GM19043 (cell line): ENCODE results near the gene TAAR8.
"Not testable (repeated sequence)": the region's sequence is repeated elsewhere in the genome, so short reads cannot be mapped to it uniquely, and the experiment has no call there.

Source experiments
- ATAC-seq: cut with Tn5 transposase; IDR thresholded peaks from one replicate; pipeline ENCODE4 v1.9.1; 2021; ENCODE audit warnings: low read depth; ENCODE audit not compliant: unreplicated experiment

The TAAR8 gene

DNA sequence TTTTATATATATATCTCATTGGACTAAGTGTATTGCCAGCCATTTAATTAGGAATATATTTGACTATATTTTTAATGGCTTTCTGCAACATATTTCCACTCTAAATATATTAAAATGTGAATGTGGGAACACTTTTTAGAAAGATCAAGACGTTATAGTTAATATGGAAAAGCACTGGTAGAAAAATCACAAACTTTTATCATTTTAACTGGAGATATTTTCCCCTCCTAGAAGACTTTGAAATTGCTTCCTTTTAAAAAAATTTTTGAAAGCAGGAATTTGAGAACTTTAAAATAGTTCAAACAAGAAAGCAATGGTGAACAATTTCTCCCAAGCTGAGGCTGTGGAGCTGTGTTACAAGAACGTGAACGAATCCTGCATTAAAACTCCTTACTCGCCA is 14.5 kb upstream of the TAAR8 start, which contains the start of gene TAAR9:
TSS of gene TAAR9 (plus strand) at position 301 of the 400 bp plus-strand sequence. CDS start at position 314, 13 bp downstream.
- no peak for ATAC-seq

DNA sequence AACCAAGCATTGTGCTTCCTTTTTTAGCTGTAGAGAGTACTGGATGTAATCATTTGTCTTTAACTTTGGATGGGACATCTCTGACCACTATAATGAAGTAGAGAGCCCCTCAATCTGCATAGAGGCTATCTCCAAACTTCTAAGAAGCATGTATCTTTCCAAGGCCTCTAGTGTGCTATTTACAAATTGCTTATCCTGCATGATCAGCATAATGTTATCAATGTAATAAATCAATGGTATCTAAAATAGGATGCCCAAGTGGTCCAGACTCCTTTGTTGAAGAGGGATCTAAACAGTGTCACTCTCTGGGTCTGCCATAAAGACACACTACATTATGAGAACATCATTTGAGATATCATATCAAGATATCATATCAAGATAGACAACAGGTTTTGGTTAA is 7.6 kb upstream of the TAAR8 start:
- no peak for ATAC-seq

DNA sequence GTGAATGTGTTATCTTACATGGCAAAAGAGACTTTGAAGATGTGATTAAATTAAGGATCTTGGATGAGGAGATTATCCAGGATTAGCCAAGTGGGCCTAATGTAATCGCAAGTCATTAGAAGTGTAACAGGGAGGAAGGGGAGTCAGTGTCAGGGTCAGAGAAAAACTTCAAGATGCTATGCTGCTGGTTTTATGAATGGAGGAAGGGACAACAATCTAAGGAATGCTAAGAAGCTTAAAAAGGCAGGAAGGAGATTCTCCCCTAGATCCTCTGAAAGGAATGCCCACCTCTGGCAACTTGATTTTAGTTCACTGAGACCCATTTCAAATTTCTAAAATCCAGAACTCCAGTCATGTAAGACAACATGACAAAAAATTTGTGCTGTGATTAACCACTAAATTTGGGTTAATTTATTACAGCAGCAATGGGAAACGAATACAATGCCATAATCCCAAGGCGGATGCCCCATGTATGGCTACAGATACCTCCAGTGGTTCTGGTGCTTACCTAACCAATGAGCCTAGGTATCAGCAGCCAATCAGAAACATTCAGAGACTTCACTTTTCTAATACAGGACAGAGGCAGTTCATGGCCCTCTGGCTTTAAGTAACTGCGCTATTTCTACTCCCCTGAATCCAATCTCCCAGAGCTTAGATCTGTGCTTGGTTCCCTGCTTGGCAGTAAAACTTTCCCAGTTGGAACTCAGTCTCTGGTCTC is 3.6 kb upstream of the TAAR8 start:
- no peak for ATAC-seq

DNA sequence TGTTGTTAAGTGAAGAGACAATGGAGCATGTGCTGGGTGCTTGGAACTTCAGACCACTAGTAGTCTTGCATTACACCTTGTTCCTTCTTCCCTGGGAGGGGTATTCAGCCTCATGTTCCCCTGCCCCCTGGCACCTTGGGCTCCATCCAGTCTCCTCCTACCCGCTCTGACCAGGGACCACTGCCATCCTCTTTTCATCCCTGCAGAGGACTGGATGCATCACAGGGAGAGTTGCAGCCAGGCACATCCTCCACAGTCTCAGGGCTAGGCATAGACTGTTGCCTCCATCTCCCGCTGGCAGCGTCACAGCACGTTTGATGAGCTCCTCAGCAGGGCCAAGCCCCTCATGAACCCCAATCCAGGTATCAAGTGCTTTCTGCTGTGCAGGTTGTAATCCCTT is 1.3 kb upstream of the TAAR8 start:
- no peak for ATAC-seq

DNA sequence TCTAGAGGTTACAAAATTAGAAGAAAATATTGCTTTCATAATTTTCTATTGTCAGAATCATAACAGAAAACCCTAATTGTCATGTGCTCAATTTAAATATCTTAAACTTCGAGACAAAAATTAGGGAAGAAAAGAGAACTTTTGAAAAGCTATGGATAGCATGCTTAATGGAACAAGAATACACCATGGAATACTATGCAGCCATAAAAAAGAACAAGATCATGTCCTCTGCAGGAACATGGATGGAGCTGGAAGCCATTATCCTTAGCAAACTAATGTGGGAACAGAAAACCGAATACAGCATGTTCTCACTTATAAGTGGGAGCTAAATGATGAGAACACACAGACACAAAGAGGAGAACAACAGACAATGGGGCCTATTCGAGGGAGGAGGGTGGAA is 7.6 kb downstream of the TAAR8 start:
- not testable (repeated sequence) for ATAC-seq

DNA sequence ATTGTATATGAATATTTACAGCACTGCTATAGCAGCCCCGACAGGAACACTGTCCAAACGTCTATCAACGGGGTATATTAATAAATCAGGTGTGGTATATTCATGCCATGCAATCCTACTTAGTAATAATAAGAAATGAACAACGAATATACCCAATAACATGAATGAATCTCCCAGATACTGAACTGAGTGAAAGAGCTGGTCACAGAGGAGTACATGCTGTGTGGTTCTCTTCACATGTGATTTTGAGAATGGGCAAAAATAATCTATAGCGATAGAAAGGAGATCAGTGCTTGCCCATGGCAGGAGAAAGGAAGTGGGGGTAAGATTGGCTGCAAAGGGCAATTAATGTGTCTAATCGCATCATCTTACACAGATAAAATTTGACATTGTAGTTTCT is 13.9 kb downstream of the TAAR8 start:
- ATAC-seq = no peak

DNA sequence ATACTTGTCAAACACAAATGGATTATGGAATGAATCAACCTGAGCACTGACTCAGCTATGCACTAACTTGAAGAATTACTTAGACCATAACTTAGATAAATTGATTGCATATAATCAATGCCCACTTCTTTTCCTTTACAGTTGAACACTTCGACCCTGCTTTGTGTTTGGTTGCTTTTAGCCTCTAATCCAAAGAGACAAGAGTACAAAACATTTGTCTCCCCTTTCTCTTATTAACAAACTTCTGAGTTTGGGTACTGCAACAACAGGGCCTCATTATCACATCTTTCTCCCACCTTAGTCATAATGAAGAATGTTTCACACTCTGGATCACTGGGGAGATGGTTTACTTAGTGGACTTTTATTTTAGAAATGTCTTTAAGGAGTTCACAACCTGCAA is 15.1 kb downstream of the TAAR8 start:
- no peak for ATAC-seq

DNA sequence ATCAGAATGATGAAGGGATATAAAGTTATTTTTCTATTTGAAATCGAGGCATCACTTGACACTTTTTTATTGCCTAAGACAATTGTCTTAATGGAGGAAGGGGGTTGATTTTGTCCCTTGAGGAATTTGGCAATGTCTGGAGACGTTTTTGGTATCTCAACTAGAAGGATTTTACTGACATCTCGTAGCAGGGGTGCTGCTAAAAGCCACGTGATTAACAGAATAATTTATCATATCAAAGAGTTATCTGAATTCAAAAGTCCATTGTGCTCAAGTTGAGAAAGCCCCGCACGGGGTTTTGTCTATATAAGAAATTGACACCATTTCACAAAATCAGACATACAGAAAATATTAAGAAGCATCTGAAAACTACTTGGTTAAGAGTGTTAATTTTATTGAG is 16.1 kb downstream of the TAAR8 start:
- no peak for ATAC-seq

DNA sequence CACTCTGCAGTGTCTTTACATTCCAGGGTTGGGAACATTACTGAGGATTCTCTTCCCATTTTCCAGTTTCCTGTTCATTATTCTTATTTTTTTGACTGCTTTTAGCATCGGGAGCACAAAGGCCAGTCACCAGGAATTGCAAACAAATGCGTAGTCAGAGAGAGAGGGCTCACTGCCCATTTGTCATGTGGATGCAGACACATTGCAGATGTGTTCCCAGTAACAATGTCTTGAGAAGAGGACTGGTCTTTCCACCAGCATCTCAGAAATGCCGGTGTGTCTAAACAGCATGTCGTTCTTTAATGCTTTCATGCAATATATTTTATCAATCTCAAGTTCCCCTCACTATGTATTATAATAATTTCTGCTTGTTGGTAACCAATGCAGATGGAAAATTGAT is 16.7 kb downstream of the TAAR8 start:
- no peak for ATAC-seq

DNA sequence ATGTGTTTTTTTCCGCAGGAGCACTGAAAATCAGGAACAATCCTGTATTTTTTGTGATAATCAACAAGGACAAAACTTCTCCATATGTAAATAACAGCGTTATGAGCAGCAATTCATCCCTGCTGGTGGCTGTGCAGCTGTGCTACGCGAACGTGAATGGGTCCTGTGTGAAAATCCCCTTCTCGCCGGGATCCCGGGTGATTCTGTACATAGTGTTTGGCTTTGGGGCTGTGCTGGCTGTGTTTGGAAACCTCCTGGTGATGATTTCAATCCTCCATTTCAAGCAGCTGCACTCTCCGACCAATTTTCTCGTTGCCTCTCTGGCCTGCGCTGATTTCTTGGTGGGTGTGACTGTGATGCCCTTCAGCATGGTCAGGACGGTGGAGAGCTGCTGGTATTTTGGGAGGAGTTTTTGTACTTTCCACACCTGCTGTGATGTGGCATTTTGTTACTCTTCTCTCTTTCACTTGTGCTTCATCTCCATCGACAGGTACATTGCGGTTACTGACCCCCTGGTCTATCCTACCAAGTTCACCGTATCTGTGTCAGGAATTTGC is 17.8 kb downstream of the TAAR8 start, which contains the start of gene TAAR6:
TSS of gene TAAR6 (plus strand) at position 102 of the 557 bp plus-strand sequence. CDS start at position 102, 0 bp downstream.
- ATAC-seq = no peak

DNA sequence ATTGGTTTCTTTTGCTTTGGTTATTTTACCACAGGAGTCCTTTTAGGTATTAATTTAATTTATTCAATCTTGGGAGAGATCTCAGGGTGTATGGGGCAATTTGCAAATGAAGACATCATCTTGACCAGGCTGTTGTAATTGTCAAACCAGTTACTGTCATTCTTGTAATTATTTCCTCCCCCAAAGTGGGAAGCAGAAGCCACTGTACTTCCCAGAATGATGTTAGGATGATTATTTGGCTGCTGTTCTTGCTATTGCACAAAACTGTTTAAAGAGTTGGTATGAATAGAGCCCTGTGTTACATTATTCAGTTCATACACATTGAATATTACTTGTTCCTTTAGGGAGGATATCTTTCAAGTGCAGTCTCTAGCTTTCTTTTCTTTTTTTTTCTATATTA is 19.3 kb downstream of the TAAR8 start:
- ATAC-seq = no peak

DNA sequence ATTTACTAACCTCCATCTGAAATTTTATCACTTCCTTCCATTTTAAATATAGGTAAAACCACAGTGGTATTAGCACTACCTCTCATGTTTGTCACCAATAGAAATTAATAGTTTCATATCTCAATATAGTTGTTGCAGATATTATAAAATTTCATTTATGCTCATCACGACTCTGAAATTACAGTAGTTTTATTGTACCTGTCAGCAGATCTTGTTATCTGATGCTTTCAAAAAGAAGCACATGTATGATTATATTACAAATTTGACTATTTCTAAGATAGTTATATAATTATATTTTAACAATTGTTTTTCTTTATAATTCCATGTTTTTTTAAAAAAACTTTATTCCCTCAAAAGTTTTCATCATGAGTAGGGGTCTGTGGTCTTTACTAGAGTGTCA is 32.2 kb downstream of the TAAR8 start:
- no peak for ATAC-seq

DNA sequence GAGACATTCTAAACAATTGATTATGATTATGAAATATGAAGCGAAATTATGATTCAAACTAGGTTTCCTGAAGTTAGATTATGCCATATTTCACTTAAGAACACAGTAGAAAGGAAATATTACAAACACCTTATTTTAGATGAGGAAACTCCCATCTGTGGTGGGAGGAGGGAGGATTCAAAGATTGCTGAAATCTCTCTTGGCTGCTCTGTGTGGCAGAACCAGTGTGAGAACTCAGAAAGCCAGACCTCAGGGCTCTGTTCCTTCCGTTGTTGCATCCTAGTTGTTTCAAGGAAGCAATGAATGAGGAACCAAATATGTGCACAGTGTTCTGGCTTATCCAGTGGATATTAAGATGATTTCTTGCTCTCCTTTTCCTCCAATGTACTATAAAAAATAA is 35.0 kb downstream of the TAAR8 start:
- no peak for ATAC-seq

DNA sequence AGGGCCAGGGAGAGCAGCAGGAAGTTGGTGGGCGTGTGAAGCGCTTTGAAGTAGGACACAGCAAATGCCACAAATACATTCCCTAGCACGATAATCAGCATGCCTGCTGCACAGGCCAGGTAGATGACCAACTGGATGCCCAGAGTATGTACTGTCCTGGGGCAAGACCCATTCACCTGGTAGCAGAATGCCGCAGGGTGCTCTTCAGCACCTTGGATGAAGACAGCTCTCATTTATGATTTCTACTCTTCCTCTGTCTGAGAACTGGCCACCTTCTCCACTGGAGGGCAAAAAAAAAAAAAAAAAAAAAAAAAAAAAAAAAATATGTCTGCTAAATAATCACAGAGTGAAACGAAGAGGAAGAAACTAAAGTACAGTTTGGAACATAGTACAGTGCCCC is 37.0 kb downstream of the TAAR8 start, which contains the start of gene TAAR5:
TSS of gene TAAR5 (minus strand) at position 288 of the 400 bp plus-strand sequence. CDS start at position 233, 55 bp downstream.
- no peak for ATAC-seq

DNA sequence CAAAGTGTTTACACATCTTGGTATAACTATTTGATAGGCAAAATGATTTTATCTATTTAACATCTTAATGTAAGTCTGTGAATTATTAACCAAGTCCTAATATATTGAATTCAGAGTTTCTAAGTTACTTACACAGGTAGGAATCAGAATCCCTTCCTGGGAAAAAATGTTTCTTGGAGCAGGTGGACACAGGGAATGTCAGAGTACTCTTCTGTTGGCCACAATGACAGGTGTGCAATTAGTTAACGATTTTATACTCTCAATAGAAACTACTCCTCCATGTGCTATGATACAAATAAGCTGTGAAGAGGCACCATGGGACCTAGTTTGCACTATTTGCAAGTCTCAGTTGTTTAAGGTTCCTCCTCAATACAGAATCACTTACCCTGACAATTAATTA is 37.9 kb downstream of the TAAR8 start:
- ATAC-seq = no peak

DNA sequence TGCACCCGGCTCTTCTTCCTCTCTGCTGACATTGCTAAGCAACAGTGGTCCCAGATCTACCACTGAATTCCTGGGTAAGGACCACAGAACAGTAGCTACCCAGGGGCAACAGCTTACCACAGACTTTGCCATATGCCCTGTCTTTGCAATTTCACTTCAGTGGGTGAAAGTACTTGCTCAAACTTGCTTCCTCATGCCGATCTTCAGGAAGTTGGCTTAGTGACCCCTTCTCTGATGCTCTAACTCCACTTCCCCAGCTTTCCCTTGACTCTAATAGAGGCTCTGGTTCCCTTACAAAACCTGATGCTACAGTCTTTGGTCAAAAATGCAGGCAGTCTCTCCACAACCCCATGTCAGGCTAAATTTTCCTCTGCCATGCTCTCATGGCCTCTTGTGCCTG is 40.4 kb downstream of the TAAR8 start:
- no peak for ATAC-seq

DNA sequence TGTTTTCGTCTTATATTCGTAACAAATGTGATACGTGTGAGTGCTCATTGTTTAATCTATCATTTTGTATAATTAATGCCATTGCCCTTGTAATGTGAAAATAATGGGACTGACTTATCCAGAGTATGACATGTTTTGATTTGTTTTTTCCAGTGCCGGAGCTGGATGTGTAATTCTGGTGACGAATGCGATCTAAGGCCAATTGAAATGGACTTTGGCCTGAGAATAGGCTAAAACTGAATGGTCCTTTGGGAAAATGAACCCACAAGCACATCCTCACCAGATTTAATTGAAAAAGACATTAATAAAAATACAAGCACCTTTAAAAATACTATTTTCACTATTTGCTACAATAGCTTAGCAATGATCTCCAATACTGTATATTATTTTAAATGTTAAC is 43.7 kb downstream of the TAAR8 start:
- ATAC-seq = no peak

DNA sequence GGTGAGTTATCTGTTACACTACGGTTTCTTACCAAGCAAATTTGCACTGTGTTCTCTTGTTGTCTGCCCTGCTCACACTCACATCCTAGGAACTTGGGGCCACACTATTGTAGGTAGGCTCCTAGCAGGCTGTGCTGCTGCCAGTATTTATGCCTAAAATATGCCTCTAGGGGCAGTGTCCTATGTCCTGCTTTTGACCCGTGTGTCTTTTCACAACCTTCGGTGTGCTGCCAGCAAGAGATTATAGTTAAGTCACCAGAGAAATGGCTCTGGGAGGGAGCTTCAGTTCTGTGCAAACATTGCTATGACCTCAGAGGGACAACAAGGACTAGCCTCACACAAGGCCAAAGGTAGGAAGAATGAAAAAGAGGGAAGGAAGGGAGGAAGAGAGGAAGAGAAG is 46.0 kb downstream of the TAAR8 start:
- peak; percentile 69 for ATAC-seq

DNA sequence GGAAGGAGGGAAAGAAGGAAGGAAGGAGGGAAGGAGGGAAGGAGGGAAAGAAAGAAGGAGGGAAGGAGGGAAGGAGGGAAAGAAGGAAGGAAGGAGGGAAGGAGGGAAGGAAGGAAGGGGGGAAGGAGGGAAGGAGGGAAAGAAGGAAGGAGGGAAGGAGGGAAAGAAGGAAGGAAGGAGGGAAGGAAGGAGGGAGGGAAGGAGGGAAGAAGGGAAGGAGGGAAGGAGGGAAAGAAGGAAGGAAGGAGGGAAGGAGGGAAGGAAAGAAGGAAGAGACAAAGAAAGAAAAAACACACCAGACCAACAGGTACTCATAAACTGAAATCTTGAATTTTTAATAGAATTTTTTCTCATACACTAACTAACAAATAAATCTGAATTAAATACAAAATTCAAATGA is 48.4 kb downstream of the TAAR8 start:
- not testable (repeated sequence) for ATAC-seq
